Uterus (tissue), 2 donors: ENCODE measurements around the gene MAN1B1.

Source experiments
- CTCF ChIP-seq, 4 experiments: fragments of 200-600 bp in 2 of 4; fragments of 450-650 bp in 2 of 4; sonication (generic) in 2 of 4; IDR thresholded peaks; one replicate each; pipeline ENCODE4 v1.5.1; 2016 to 2019; ENCODE audit warnings: antibody characterized with exemption in 4 of 4, mild to moderate bottlenecking in 2 of 4, moderate library complexity in 1 of 4
- POLR2A ChIP-seq, 2 donors: fragments of 450-650 bp; IDR thresholded peaks; one replicate each; pipeline ENCODE4 v1.6.1; 2016; ENCODE audit warnings: antibody characterized with exemption in 2 of 2, mild to moderate bottlenecking in 1 of 2, moderate library complexity in 1 of 2

GRCh38 chr9:137116027-137116507 is 29.3 kb downstream of the MAN1B1 start:
- TF ChIP-seq CTCF (IDR thresholded peaks at IDR 0.05): no peak
- no peak for TF ChIP-seq POLR2A (IDR thresholded peaks at IDR 0.05)
